ENCODE measurements around the gene SCG5. TPM values are rescaled to one million over a fixed set of nuclear protein-coding genes. Genes with fewer than 3 reads are reported as not detected.

SCG5 gene
- total RNA-seq, 6 experiments from 2014 or later = 2.6 to 18.3 (median 4.4) TPM

DNA sequence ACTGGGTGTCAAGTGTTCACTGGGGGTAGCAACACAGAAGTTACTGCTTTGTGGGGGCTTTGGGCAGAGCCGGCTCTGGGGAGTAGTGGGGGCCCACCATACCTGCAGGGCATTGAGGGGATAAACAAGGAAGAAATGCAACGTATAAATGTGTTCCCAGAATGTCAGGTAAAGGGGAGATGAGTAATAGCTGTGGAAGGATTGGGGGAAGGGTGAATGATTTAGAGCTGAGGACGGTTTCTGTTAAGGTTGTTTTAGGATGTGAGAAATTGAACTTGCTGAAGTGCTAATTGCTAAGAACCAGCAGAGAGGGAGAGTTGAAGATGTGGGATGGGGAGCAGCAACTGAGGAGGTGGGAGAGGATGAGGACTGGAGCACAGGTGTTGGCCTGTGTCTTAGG lies 10.7 kb downstream of the SCG5 start:
- intact Hi-C loops (cut with DNase I) = no loop called here
- 68% methylated on average over 3 of the region's 3 CpGs for WGBS (ENCODE audit: insufficient coverage, low coverage, low lambda C conversion rate, missing lambda C conversion rate)
- Histone ChIP-seq H3K4me3 (no peak overlapping the region), H3K4me1 (peaks cover 0 to 5% (median 0%) of the 10 kb centered on the region in 4 donors), H3K27ac (no peak overlapping the region), H3K36me3 (no peaks in the 10 kb centered on the region), H3K9me3 (no peaks in the 10 kb centered on the region), H3K27me3 (no peaks in the 10 kb centered on the region)
- ATAC-seq = no peak
- DNase-seq = no peak
- TF ChIP-seq, protein P1, sequence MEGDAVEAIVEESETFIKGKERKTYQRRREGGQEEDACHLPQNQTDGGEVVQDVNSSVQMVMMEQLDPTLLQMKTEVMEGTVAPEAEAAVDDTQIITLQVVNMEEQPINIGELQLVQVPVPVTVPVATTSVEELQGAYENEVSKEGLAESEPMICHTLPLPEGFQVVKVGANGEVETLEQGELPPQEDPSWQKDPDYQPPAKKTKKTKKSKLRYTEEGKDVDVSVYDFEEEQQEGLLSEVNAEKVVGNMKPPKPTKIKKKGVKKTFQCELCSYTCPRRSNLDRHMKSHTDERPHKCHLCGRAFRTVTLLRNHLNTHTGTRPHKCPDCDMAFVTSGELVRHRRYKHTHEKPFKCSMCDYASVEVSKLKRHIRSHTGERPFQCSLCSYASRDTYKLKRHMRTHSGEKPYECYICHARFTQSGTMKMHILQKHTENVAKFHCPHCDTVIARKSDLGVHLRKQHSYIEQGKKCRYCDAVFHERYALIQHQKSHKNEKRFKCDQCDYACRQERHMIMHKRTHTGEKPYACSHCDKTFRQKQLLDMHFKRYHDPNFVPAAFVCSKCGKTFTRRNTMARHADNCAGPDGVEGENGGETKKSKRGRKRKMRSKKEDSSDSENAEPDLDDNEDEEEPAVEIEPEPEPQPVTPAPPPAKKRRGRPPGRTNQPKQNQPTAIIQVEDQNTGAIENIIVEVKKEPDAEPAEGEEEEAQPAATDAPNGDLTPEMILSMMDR (IDR thresholded peaks at IDR 0.05) = no peak
- TF ChIP-seq POLR2A (IDR thresholded peaks at IDR 0.05) = no peak

DNA sequence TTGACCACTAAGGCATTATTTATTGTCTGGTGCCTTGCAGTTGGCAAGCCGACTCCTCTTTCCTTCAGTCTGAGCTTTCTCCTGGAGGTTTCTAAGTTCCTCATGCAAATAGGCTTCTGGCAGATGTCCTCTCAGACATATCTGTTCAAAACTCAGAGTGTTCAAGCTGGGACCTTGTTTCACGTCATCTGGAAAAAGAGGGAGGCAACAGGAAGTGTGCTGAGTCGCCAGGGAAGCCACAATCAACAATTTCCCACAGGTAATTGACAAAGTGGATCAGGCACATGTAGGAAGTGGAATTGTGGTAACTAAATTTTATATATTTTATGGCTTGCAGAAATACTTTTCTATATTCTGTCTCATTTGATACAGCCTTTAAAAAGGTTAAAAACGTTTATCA lies 14.6 kb downstream of the SCG5 start:
- Histone ChIP-seq H3K36me3 (no peaks in the 10 kb centered on the region), H3K27ac (no peak overlapping the region), H3K4me3 (no peak overlapping the region), H3K9me3 (no peaks in the 10 kb centered on the region), H3K27me3 (no peaks in the 10 kb centered on the region), H3K4me1 (peaks cover 0 to 2% (median 0%) of the 10 kb centered on the region in 4 donors)
- intact Hi-C loops (cut with DNase I) = no loop called here
- DNase-seq (no peak), ATAC-seq (no peak)
- 62% methylated on average over 4 of the region's 4 CpGs for WGBS (ENCODE audit: insufficient coverage, low coverage, low lambda C conversion rate, missing lambda C conversion rate)
- TF ChIP-seq, protein P1 (IDR thresholded peaks at IDR 0.05) = no peak
- no peak for TF ChIP-seq POLR2A (IDR thresholded peaks at IDR 0.05)

DNA sequence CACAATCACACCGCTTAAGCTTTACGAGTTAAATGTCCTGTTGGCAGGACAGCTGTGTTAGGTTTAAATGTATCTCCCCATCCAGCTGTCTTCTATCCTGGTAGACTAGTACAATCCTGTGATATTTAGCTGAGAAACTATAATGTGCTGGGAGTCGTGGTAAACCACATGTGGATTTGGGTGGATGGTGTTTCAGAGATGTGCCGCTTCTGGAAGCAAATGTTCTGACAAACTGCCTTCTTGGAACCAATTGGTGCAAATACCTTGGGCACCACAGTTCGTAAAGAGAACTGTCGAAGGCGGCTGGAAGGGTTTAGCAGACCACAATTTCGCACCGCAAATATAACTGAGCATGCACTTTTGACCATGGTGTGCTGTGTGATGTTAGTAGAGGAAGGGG lies 15.0 kb downstream of the SCG5 start:
- WGBS (ENCODE audit: insufficient coverage, low coverage, low lambda C conversion rate, missing lambda C conversion rate) = 91% methylated on average over 9 of the region's 9 CpGs
- TF ChIP-seq, protein P1 (IDR thresholded peaks at IDR 0.05) = no peak
- no peak for TF ChIP-seq POLR2A (IDR thresholded peaks at IDR 0.05)
- Histone ChIP-seq H3K9me3 (no peaks in the 10 kb centered on the region), H3K27me3 (no peaks in the 10 kb centered on the region), H3K4me1 (peaks cover 0 to 2% (median 0%) of the 10 kb centered on the region in 4 donors), H3K4me3 (no peak overlapping the region), H3K27ac (no peak overlapping the region), H3K36me3 (no peaks in the 10 kb centered on the region)
- no peak for ATAC-seq
- no peak for DNase-seq
- intact Hi-C loops (cut with DNase I) = no loop called here

DNA sequence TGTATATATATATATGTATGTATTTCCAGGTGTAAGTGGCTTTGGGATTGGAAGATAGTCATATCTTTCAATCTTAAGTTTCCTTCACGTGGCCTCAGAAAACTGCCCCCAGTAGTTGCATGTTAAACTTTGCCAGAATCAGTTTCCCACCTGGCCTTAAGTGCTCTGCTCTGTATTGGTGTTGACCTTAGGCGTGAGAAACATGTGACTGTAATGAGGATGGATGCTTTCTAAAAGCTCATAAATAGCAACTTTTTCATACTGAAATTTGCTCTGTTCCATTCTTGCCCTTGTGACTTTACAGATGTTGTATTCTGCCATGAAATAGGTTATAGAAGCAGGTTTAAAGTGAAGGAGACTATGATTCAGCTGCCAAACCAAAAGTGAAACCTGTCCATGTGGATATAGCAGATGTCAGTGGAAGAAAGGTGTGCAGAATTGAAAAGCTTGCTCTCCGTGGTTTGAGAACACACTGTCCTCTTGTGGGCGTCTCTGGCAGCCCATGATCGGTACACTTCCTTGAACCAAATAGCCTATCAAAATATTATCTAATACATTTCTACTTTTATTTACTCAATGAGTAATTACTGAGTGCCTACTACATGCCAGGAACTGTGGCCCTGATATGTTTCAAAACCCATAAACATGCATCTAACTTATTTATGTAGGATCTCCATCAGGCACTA lies 15.8 kb downstream of the SCG5 start:
- intact Hi-C loops (cut with DNase I) = no loop called here
- H3K9me3 ChIP-seq = no peaks in the 10 kb centered on the region
- peak overlapping the region in 1 of 3 donors; percentile 39 for H3K27ac ChIP-seq
- H3K36me3 ChIP-seq = no peaks in the 10 kb centered on the region
- DNase-seq (no peak), ATAC-seq (peak; percentile 91 to 97 (median 92))
- WGBS (ENCODE audit: insufficient coverage, low coverage, low lambda C conversion rate, missing lambda C conversion rate) = 41% methylated on average over 5 of the region's 5 CpGs
- TF ChIP-seq POLR2A (IDR thresholded peaks at IDR 0.05) = no peak
- TF ChIP-seq, protein P1 (IDR thresholded peaks at IDR 0.05) = peak; percentile 20 to 48 (median 42)
- H3K4me3 ChIP-seq = peak overlapping the region in 1 of 3 donors; percentile 33
- no peaks in the 10 kb centered on the region for H3K27me3 ChIP-seq
- H3K4me1 ChIP-seq = peaks cover 0 to 2% (median 0%) of the 10 kb centered on the region in 4 donors

Data from right lobe of liver (tissue), 6 donors.